Psoas muscle (tissue), 8 donors: ENCODE results near the gene SLC12A8. TPM values are rescaled to one million over a fixed set of nuclear protein-coding genes. Genes with fewer than 3 reads are reported as not detected.

ENCODE experiments used
- ATAC-seq, 4 donors: fragments of 200-7000 bp; cut with Tn5 transposase; one replicate each; pipeline ENCODE4 v1.9.1; 2020; ENCODE audit warnings: moderate library complexity in 3 of 4, mild to moderate bottlenecking in 2 of 4
- DNase-seq, 2 donors: peaks; one replicate each; pipeline ENCODE4 v3.0.0-alpha.2; 2020
- H3K27ac ChIP-seq: fragments of 200-600 bp; one replicate; pipeline ENCODE4 v1.8.0; 2022
- H3K27me3 ChIP-seq, 3 donors: fragments of 200-600 bp in 1 of 3; one replicate each; pipeline versions ENCODE4 v1.6.1 to v1.8.0; 2013 to 2022; ENCODE audit warnings: low read length in 2 of 3, mild to moderate bottlenecking in 2 of 3, moderate library complexity in 1 of 3; ENCODE audit not compliant: insufficient read depth in 3 of 3
- H3K36me3 ChIP-seq, 2 donors: fragments of 200-600 bp in 1 of 2; one replicate each; pipeline versions ENCODE4 v1.6.1 to v1.8.0; 2013 to 2022; ENCODE audit warnings: low read depth in 1 of 2, mild to moderate bottlenecking in 1 of 2, moderate library complexity in 1 of 2; ENCODE audit not compliant: insufficient read depth in 1 of 2
- H3K4me1 ChIP-seq: fragments of 200-600 bp; one replicate; pipeline ENCODE4 v1.8.0; 2022
- H3K4me3 ChIP-seq: fragments of 200-600 bp; one replicate; pipeline ENCODE4 v1.8.0; 2022; ENCODE audit warnings: mild to moderate bottlenecking
- H3K9me3 ChIP-seq: fragments of 200-600 bp; one replicate; pipeline ENCODE4 v1.8.0; 2022
- CTCF ChIP-seq: fragments of 200-600 bp; IDR thresholded peaks from one replicate; pipeline ENCODE4 v1.8.0; 2022; ENCODE audit warnings: antibody characterized with exemption
- WGBS, 3 donors: extraction: QIAGEN DNeasy Blood & Tissue Kit; methylation state at CpG; one replicate each; pipeline versions ENCODE4 v1.1.6 to v1.1.7; 2013; 5-methylcytosine and 5-hydroxymethylcytosine counted together
- intact Hi-C, 2 donors: fragments of 100-400 bp; cut with DNase I; formaldehyde crosslinking; loops; one replicate each; pipeline versions ENCODE4 v1.11.0 to v1.14.2; 2022
- polyA plus RNA-seq, 3 donors: library from polyadenylated mRNA; stranded (reverse); fragments of 200-250 nt; gene quantifications; one replicate each; pipeline ENCODE4 v1.2.3, GENCODE V29; 2013
- total RNA-seq, 4 donors: library from RNA; stranded (reverse); fragmentation: NEBNext Ultra II Directional in 2 of 4; extraction: Animal tissue kit (Norgen Biotek cat#: 25700) in 2 of 4; gene quantifications; one replicate each; pipeline versions ENCODE4 v1.2.1 to v1.2.4, GENCODE V29; 2021 to 2023
- donor health status: healthy with polysubstance abuse.
- donor health status: DM: no; HTN: no; CAD: no; lungs with moderate emphysema.
- donor health status: Bipolar disorder and iron deficiency.
- donor health status: healthy.
- donor health status: DM: yes; HTN: yes; CAD: no.
- donor health status: DM: no; HTN: no; CAD: no.
- donor health status: DM: no; HTN: no; CAD: no.
- donor health status: DM: yes; HTN: yes; CAD: no.

Gene SLC12A8
- total and polyA plus RNA-seq, 7 donors: 0.06 to 0.93 (median 0.33) TPM; not detected in 1

GRCh38 chr3:125052624-125053303 is 159.8 kb downstream of the SLC12A8 start:
- no peaks in the 10 kb centered on the region for H3K9me3 ChIP-seq
- peaks cover 71% of the 10 kb centered on the region for H3K4me1 ChIP-seq
- H3K27me3 ChIP-seq: no peaks in the 10 kb centered on the region
- intact Hi-C loops: loop anchor here (5.0 kb wide), 3 partner anchors 50 to 110 kb away; no protein-coding TSS in a partner anchor
- H3K36me3 ChIP-seq: no peaks in the 10 kb centered on the region
- ATAC-seq (no peak), DNase-seq (peak in 1 of 2 donors; percentile 36)
- 35 to 56% (median 39%) methylated on average over 8 of the region's 8 CpGs for WGBS, 3 donors
- H3K4me3 ChIP-seq: peak overlapping the region; percentile 87
- peak overlapping the region; percentile 80 for H3K27ac ChIP-seq
- no peak for TF ChIP-seq CTCF

DNA sequence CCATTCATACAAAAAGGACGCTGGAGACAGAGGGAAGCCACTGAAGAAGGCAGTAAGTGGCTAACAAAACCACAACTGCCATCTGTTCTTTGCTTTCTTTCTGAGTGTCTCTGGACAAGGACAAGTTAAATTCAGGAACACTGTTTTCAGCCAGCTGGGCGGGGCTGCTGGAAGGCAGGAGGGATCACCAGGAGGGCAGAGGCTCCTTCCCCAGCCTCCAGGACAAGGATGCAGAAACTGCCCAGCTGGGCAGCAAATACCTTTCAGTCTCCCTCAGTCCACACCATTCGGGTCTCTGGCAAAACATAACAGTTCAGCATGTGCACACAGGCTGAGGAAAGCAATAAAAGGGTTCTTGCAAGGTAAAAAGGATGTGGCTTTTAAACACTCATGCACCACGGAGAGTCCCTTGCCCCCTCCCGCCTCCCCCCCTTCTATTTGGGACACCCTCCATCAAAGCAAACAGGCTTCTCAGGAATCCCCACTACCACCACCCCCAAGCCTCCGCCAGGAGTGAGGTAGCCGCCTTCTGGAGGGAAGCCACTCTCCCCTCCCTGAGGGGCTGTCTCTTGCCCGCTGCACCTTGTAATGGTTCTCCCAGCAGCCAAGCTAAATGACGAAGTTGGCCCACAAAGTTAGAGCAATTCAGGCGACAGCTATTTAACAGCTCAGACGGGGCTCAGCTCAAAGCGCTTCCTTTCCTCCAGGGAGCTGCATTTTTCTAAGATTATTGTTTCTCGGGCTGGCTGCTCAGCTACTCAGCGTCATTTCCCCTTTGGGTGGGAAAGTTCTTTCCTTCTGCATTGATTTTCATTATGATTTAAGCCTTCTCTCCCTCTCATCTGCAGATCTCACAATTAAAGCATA is 160.6 kb downstream of the SLC12A8 start:
- DNase-seq: peak; percentile 69 to 74
- H3K4me3 ChIP-seq: peak overlapping the region; percentile 87
- no peaks in the 10 kb centered on the region for H3K9me3 ChIP-seq
- intact Hi-C loops: loop anchor here (5.0 kb wide), 3 partner anchors 50 to 110 kb away; no protein-coding TSS in a partner anchor
- H3K27me3 ChIP-seq: no peaks in the 10 kb centered on the region
- H3K4me1 ChIP-seq: peaks cover 64% of the 10 kb centered on the region
- TF ChIP-seq CTCF: no peak
- ATAC-seq: peak in 1 of 4 donors; percentile 12
- 20 to 31% (median 22%) methylated on average over 14 of the region's 14 CpGs for WGBS, 3 donors
- H3K27ac ChIP-seq: peak overlapping the region; percentile 80
- H3K36me3 ChIP-seq: no peaks in the 10 kb centered on the region

DNA sequence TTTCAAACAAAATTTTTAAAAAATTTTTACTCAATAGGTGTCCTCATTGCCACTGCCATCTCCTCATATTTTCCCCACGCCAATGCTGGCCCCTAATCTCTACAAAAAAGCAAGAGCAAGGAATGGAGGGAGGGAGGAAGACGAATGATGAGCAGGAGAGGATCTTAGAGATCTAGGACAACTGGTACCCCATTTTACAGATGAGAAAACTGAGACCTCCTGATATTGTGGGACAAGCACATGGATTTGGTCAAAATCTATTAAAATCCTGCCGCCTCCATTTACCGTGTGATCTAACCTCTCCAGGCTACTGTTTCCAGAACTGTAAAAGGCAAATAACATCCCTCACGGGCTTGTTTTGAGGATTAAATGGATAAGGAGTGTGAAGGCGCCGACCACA is 161.3 kb downstream of the SLC12A8 start:
- H3K4me1 ChIP-seq: peaks cover 62% of the 10 kb centered on the region
- DNase-seq (no peak), ATAC-seq (no peak)
- no peaks in the 10 kb centered on the region for H3K27me3 ChIP-seq
- 70 to 73% (median 71%) methylated on average over 7 of the region's 7 CpGs for WGBS, 3 donors
- no peak for TF ChIP-seq CTCF
- no peaks in the 10 kb centered on the region for H3K9me3 ChIP-seq
- H3K27ac ChIP-seq: peak overlapping the region; percentile 54
- H3K36me3 ChIP-seq: no peaks in the 10 kb centered on the region
- intact Hi-C loops: loop anchor here (5.0 kb wide), 3 partner anchors 49 to 111 kb away; no protein-coding TSS in a partner anchor
- peak overlapping the region; percentile 87 for H3K4me3 ChIP-seq

DNA sequence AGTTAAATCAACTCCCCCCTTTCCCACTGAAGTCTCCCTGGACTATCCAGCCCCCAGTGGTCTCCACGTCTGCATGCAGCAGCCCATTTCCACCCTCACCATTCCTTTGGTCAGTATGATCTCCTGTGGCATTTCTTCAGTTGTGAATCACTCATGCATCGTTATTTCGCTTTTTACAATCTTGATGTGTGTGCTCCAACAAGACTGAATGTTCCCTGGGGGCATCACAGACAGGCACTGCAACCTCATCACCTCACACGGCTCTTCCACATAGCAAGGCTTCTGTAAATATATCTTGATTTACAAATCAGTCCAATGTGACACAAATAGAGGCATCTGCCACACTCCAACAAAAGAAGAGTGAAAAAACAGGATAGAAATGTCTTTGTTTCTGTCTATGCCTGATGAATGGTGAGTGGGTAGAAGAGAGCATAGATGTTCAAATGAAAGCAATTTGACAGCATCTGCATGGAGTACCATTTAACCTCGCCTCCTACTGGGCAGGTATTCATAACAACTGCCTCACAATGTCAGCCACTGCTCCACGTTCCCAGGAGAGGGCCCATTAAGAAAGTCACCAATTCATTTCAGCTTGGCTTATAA is 162.0 kb downstream of the SLC12A8 start:
- no peak overlapping the region for H3K27ac ChIP-seq
- no peaks in the 10 kb centered on the region for H3K36me3 ChIP-seq
- peaks cover 62% of the 10 kb centered on the region for H3K4me1 ChIP-seq
- TF ChIP-seq CTCF: no peak
- ATAC-seq (no peak), DNase-seq (no peak)
- no peak overlapping the region for H3K4me3 ChIP-seq
- 83 to 92% (median 83%) methylated on average over 6 of the region's 6 CpGs for WGBS, 3 donors
- H3K9me3 ChIP-seq: no peaks in the 10 kb centered on the region
- intact Hi-C loops: loop anchor here (5.0 kb wide), 3 partner anchors 48 to 112 kb away; no protein-coding TSS in a partner anchor
- no peaks in the 10 kb centered on the region for H3K27me3 ChIP-seq
